ENCODE results near the gene IL1RL1.
"Not testable (repeated sequence)": the region's sequence is repeated elsewhere in the genome, so short reads cannot be mapped to it uniquely, and the experiment has no call there.

Gene IL1RL1

DNA sequence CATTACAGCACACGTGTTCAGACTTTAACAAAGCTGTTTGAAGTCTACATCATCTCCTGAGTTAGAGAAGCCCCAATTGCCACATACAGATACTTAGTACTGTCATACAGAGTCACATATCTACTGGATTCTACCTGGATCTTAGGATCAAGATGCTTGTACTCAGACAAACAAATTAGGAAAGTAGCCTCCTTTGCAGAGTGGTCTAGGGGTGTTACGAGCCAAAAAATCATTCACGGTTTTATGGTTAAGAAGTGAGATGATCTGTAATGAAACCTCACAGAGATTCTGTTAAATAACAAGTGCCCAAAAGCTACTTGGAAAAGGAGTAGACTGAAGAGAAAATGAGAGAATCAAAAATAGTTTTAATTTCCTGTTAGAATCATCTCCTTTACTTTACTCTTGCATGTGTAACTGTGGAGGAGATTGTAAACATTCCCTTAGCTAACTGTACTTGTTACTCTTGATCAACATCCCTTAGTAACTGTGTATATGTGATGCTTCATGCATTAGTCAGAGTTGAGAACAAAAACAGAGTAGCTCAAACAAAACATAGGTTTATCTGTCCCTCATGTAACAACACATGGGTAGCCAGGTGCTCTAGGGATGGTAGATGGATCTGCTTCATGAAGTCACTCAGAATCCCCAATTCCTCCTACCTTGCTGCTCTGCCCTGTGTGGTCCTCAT is 16.4 kb upstream of the IL1RL1 start:
- FAIRE-seq = no peak

DNA sequence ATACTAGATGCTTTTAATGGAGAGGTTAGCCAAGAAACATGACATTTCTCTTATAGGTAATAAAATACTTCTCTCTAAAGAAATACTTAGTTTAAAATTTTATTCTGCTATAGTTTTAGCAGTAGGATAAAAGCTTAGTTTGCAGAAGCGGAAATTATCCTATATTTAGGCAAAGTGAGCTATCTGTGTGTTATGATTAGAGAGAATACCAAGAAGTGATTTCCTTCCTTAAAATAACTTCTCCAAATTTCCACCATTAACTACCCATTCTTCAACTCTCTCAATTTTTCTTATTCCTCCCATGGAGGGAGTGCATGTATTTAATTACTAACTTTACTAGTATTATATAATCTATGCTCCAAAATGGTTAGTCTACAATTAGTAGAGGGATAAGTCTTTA is 15.8 kb upstream of the IL1RL1 start:
- FAIRE-seq = no peak

DNA sequence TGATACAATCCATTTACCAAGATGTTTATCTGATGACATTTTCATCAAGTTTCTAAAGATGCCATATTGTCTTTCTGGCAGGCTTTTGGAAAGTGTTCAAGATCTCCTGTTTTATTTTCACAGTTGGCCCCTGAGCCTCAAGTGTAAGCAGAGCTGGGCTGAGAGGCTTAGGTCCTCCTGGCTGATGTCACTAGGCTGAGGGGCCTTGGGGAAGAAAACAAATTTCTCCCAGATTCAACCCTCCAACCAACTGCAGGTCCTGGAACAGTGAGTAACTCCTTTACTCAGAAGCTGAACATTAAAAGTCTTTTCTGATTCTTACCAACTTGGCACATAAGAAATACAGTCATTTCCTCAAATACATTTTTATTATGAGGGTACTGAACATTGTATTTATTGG is 14.9 kb upstream of the IL1RL1 start:
- no peak for FAIRE-seq

- FAIRE-seq = no peak
These were observed 13.5 kb upstream of the IL1RL1 start for GRCh38 chr2:102297891-102298290.

GRCh38 chr2:102301867-102302362 is 9.4 kb upstream of the IL1RL1 start:
- FAIRE-seq = no peak

DNA sequence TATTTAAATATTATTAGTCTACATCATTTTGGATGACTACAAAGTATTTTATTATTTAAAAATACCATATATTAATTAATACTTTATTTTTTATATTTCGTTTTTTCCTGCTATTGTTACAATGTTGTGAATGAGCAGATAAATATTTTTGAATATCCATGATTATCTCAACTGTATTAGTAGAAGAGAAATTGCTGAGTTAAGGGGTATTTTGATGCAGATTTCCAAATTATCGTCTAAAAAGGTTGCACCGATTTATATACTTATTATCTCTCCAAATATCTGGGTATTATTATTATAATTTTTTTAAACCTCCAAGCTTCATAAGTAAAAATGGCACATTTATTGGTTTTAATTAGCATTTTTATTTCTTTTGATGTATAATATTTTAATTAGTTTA is 8.9 kb upstream of the IL1RL1 start:
- peak; percentile 83 for FAIRE-seq

DNA sequence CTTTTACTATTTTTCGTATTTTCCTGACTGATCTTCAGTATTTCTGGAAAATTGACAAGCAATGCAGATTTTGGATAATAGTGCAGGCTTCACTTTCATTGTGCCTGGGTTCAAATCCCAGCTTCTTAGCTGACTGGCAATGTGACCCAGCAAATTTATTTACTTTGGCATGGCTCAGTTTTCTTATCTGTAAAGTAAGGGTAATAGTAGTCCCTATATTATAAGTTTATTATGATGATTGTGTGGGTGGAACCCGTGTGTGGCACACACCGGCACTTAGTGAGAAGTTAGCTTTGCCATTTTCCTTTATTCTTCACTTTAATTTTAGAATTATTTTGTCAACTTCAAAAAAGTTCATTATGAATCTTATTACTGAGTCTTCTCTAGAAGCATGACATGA is 7.8 kb upstream of the IL1RL1 start:
- FAIRE-seq = no peak

DNA sequence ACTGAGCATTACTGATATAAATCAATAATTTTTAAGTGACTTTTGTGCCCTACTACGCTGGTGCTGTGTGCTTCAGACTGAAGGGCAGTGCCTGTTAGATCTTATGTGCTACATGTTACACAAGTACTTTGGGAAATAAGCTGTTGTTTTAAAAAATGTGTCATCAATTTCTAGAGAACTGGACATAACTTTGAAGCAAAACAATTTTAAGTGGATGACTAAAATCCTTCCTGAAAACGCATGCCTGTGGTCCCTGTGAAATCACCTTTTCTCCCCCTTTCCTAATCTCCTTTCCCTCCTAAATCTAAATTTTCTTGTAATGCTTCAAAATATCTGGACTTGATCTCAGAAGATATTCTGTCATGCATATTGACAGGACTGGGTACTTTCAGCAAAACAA is 7.1 kb upstream of the IL1RL1 start:
- no peak for FAIRE-seq

GRCh38 chr2:102304711-102305611 is 6.4 kb upstream of the IL1RL1 start:
- no peak for FAIRE-seq

- FAIRE-seq = no peak
These were observed 5.2 kb upstream of the IL1RL1 start for GRCh38 chr2:102306125-102306524.

GRCh38 chr2:102313025-102313424 is 1.7 kb downstream of the IL1RL1 start:
- FAIRE-seq = no peak

DNA sequence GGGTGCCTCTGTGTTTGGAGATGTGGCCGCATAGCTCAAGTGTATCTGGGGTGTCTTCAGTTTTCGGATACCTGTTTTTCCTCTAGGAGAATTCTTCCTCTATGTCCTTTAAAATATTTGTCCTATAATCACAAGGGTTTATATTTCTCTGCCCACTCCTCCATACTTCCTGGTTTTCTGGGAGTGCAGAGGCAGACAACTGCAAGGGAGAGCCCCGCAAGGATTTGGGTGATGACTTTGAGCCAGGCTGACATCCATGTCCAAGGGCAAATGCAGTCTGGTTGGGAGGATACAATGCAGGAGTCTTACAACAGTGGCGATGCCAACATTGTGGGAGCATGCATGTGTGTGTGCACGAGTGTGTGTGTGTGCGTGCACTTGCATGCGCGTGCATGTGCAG is 2.1 kb downstream of the IL1RL1 start:
- no peak for FAIRE-seq

- FAIRE-seq = no peak
These were observed 2.6 kb downstream of the IL1RL1 start for GRCh38 chr2:102313950-102314349.

- no peak for FAIRE-seq
These were observed 4.6 kb downstream of the IL1RL1 start for GRCh38 chr2:102315921-102316320.

DNA sequence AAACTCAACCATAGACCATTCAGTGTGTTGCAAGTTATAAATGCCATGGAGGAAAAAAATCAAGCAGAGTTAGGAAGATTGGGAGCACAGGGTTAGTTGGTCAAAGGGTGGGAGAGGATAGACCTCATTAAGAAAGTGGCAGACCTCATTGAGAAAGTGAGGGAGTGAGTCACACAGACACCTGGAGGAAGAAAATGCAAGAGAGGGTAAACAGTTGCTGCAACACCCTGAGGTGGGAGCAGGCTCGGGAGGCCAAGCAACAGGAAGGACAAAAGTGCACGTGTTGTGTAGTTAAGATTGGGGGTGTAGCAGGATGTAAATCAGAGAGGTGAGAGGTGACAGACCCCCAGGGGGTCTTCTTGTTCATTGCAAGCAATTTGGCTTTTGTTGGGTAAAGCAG is 6.4 kb downstream of the IL1RL1 start:
- no peak for FAIRE-seq

DNA sequence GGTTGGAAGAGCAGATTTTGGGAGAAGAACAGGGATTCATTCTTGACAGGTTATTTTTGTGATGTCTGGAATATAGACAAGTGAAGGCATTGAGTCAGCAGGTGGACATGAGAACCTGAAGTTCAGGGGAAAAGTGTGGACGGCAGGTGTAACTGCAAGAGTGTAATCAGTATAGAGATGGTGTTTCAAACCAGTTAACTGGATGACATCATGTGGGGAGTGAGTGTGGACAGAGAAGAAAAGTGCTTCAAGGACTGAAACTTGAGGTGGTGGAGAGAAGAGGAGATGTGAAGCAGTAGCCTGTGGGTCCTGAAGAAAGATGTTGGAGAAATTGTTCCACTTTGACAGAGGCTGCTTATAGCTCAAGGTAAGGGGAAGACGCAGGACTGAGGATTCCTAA is 7.1 kb downstream of the IL1RL1 start:
- FAIRE-seq = no peak

- no peak for FAIRE-seq
These were observed 10.8 kb downstream of the IL1RL1 start for GRCh38 chr2:102321941-102322719.

- not testable (repeated sequence) for FAIRE-seq
These were observed 13.6 kb downstream of the IL1RL1 start for GRCh38 chr2:102324914-102325313.

GRCh38 chr2:102331311-102331980 is 20.1 kb downstream of the IL1RL1 start:
- no peak for FAIRE-seq

DNA sequence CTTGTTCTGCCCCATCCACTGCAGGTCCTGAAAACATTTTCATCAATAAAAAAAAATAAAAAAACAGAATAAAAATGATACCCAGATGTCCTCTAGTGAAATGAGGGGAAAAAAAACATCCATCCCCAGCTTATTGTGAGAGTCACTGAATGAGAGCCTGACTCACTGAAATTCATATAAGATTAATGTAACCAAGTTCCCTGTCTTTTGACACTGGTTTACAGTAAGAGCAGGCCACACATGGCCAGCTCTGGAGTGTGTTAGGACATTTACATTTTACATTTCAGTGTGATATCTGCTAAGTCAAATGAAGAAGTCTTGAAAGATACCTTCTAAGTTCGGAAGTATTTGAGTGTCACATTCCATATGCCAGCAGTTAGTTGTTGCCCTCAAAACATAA is 23.1 kb downstream of the IL1RL1 start:
- no peak for FAIRE-seq

DNA sequence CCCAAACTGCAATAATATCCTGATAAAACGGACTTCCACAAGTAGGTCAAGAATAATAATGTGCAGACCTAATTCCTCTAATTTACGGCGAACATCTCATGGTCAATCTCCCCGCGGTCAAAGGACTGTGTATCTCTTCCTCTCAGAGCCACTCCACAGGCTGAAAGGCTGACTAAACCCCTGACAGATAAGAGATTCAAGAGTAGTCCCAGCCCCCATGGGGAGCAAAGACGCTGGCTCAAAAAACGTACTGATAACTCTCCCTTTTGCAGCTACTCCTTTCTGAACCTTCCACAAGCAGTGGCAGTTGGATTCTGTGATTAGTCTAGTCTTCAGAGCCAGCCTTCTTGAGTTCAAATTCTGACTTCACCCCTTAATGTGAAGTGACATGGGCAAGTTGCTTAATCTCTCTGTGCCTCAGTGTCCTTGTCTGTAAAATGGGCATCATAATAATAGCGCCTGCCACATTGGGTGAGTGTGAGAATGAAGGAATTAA is 24.6 kb downstream of the IL1RL1 start:
- FAIRE-seq = no peak

DNA sequence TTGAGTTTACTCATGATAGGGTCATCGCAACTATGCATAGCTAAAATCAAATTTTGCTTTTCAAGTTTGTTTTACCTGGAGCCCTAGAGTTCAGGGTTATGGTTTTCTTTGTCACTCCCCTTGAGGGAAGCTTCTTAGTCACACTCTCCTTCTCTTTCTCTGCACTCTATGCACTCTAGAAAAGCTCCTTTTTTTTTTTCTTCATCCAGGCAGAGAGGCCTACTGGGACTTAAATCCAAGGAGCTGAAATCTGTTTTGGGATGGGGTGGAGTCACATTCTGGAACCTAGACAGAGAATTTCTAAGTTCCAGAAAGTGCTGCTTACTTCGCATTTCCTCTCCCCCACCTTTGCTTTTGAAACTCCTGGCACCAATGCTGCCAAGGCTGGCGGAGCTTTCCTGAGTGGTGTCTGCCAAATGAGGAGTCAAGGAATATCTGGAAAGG is 25.2 kb downstream of the IL1RL1 start:
- FAIRE-seq = no peak

GRCh38 chr2:102337012-102337411 is 25.6 kb downstream of the IL1RL1 start:
- no peak for FAIRE-seq

Data from islet of Langerhans (tissue), 1 donor.